ENCODE data around the gene PRKAG2.
A peak's percentile ranks its signal among the peaks of the same experiment; 100 is the strongest.

PRKAG2 gene

DNA sequence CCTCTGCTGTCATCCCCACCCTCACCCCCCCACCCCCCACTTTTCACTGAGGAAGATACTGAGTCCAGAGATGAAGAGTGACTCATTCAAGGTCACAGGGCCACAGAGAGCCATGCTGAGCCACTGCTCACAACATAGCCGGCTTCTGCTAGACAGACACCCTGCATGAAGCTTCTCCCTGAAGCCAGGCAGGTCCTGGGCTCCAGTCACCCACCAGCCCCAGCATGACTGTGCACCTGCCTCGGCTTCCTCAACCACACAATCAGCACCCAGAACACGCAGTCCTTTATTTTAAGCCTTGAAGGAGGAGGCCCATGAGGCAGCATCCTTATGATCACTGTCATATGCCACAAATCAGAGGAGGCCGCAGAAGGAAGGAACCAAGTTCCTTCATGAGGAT, 19.2 kb upstream of the PRKAG2 start:
- Mint-ChIP-seq H3K27ac (no peak overlapping the region), H3K9me3 (no peaks in the 10 kb centered on the region), H3K4me3 (no peak overlapping the region), H3K4me1 (ENCODE audit: low read depth) (peaks cover 14% of the 10 kb centered on the region), H3K36me3 (ENCODE audit: low read depth) (no peaks in the 10 kb centered on the region), H3K27me3 (peaks cover 53% of the 10 kb centered on the region)
- intact Hi-C loops (cut with micrococcal nuclease): no loop called here

DNA sequence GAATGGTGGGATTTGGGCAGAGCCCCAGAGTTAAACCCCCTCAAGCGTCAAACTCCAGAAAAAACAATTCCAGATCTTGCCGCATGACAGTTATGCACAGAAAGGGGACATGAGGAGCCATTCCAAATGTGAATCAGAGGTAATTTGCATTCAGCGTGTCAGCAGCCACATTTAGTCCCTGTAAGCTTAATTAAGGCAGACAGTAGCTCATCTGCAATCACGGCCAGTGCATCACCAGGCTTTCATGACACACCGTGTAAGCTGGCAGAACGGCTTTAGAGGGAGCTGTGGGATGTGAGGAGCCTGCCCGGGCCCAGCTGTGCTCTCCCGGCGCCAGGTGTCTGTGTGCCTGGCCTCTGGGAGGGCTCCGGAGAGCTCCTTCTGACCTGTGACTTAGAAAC, 18.7 kb upstream of the PRKAG2 start:
- no peak overlapping the region for H3K27ac Mint-ChIP-seq
- no peaks in the 10 kb centered on the region for H3K9me3 Mint-ChIP-seq
- peaks cover 17% of the 10 kb centered on the region for H3K4me1 Mint-ChIP-seq (ENCODE audit: low read depth)
- no peak overlapping the region for H3K4me3 Mint-ChIP-seq
- intact Hi-C loops (cut with micrococcal nuclease): no loop called here
- H3K27me3 Mint-ChIP-seq: peaks cover 55% of the 10 kb centered on the region
- no peaks in the 10 kb centered on the region for H3K36me3 Mint-ChIP-seq (ENCODE audit: low read depth)

GRCh38 chr7:151895008-151895630, 18.2 kb upstream of the PRKAG2 start:
- intact Hi-C loops (cut with micrococcal nuclease): no loop called here
- Mint-ChIP-seq H3K36me3 (ENCODE audit: low read depth) (no peaks in the 10 kb centered on the region), H3K27ac (no peak overlapping the region), H3K4me3 (no peak overlapping the region), H3K4me1 (ENCODE audit: low read depth) (peaks cover 18% of the 10 kb centered on the region), H3K9me3 (no peaks in the 10 kb centered on the region), H3K27me3 (peaks cover 53% of the 10 kb centered on the region)

GRCh38 chr7:151894111-151895007, 17.4 kb upstream of the PRKAG2 start:
- Mint-ChIP-seq H3K9me3 (no peaks in the 10 kb centered on the region), H3K36me3 (ENCODE audit: low read depth) (no peaks in the 10 kb centered on the region), H3K4me3 (no peak overlapping the region), H3K27ac (no peak overlapping the region), H3K4me1 (ENCODE audit: low read depth) (peaks cover 21% of the 10 kb centered on the region), H3K27me3 (peaks cover 47% of the 10 kb centered on the region)
- intact Hi-C loops (cut with micrococcal nuclease): no loop called here

DNA sequence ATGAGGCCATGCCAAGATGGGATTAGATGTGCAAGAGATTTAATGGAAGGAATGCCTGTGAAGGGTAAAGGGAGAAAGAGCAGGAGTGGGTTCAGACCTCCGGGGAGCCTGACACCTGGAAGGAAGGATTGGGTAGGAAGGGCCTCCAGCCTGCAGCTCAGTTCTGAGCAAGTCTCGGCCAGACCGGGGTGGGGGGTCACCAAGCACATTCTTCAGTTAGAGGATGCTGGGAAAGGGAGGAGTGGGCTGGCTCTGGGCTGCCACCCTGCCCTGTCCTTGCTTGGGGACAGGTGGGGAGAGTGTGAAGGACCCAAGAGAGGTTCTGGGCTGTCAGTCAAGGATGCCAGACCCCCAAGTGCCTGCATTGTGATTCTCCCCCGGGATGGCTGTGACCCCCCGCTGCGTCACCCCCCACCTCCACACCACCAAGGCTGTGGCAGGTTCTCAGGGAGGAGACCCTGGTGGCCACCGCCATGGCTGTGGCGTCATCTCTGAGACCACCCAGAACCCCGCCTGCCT, 16.5 kb upstream of the PRKAG2 start:
- Mint-ChIP-seq H3K27me3 (peaks cover 42% of the 10 kb centered on the region), H3K4me3 (no peak overlapping the region), H3K4me1 (ENCODE audit: low read depth) (peaks cover 23% of the 10 kb centered on the region), H3K27ac (no peak overlapping the region), H3K9me3 (no peaks in the 10 kb centered on the region), H3K36me3 (ENCODE audit: low read depth) (no peaks in the 10 kb centered on the region)
- intact Hi-C loops (cut with micrococcal nuclease): no loop called here

GRCh38 chr7:151891753-151892152, 14.8 kb upstream of the PRKAG2 start:
- no peak overlapping the region for H3K4me3 Mint-ChIP-seq
- H3K36me3 Mint-ChIP-seq (ENCODE audit: low read depth): no peaks in the 10 kb centered on the region
- peaks cover 30% of the 10 kb centered on the region for H3K27me3 Mint-ChIP-seq
- no peaks in the 10 kb centered on the region for H3K9me3 Mint-ChIP-seq
- intact Hi-C loops (cut with micrococcal nuclease): no loop called here
- H3K4me1 Mint-ChIP-seq (ENCODE audit: low read depth): peaks cover 26% of the 10 kb centered on the region
- no peak overlapping the region for H3K27ac Mint-ChIP-seq

DNA sequence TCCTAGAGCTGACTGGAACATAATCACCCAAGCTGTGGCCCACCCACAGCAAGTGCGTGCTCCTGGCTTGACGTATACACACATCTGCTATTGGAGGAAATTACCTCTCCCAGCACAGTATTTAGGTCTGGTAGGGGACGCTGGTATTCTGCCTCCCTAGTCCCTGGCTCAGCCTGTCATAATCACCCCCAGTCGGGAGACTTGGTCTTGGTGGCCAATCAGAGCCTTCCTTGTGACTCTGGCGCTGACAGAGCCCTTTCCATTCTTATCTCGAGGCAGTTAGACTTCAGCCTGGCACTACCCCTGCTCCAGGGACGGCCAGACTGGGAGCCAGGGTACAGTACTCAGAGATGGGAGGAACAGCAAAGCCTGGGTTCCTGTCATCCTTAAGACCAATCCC, 14.3 kb upstream of the PRKAG2 start:
- no peaks in the 10 kb centered on the region for H3K36me3 Mint-ChIP-seq (ENCODE audit: low read depth)

GRCh38 chr7:151890355-151891004, 13.6 kb upstream of the PRKAG2 start:
- intact Hi-C loops (cut with micrococcal nuclease): no loop called here
- H3K4me3 Mint-ChIP-seq: no peak overlapping the region
- H3K4me1 Mint-ChIP-seq (ENCODE audit: low read depth): peaks cover 19% of the 10 kb centered on the region
- H3K36me3 Mint-ChIP-seq (ENCODE audit: low read depth): no peaks in the 10 kb centered on the region
- H3K9me3 Mint-ChIP-seq: no peaks in the 10 kb centered on the region
- peaks cover 38% of the 10 kb centered on the region for H3K27me3 Mint-ChIP-seq
- peak overlapping the region; percentile 8 for H3K27ac Mint-ChIP-seq

More for the DNA sequence above, 14.3 kb upstream of the PRKAG2 start:
- peaks cover 32% of the 10 kb centered on the region for H3K27me3 Mint-ChIP-seq
- no peak overlapping the region for H3K4me3 Mint-ChIP-seq
- H3K4me1 Mint-ChIP-seq (ENCODE audit: low read depth): peaks cover 23% of the 10 kb centered on the region
- no peaks in the 10 kb centered on the region for H3K9me3 Mint-ChIP-seq
- H3K27ac Mint-ChIP-seq: no peak overlapping the region
- intact Hi-C loops (cut with micrococcal nuclease): no loop called here

- Mint-ChIP-seq H3K4me1 (ENCODE audit: low read depth) (peaks cover 19% of the 10 kb centered on the region), H3K36me3 (ENCODE audit: low read depth) (no peaks in the 10 kb centered on the region), H3K4me3 (no peak overlapping the region), H3K27ac (no peak overlapping the region), H3K27me3 (peaks cover 42% of the 10 kb centered on the region), H3K9me3 (no peaks in the 10 kb centered on the region)
- intact Hi-C loops (cut with micrococcal nuclease): no loop called here
Measured at GRCh38 chr7:151889406-151890354, 12.8 kb upstream of the PRKAG2 start.

- H3K9me3 Mint-ChIP-seq: no peaks in the 10 kb centered on the region
- intact Hi-C loops (cut with micrococcal nuclease): no loop called here
- H3K36me3 Mint-ChIP-seq (ENCODE audit: low read depth): no peaks in the 10 kb centered on the region
- peaks cover 19% of the 10 kb centered on the region for H3K4me1 Mint-ChIP-seq (ENCODE audit: low read depth)
- H3K4me3 Mint-ChIP-seq: no peak overlapping the region
- no peak overlapping the region for H3K27ac Mint-ChIP-seq
- peaks cover 30% of the 10 kb centered on the region for H3K27me3 Mint-ChIP-seq
Measured at GRCh38 chr7:151888079-151889067, 11.5 kb upstream of the PRKAG2 start.

DNA sequence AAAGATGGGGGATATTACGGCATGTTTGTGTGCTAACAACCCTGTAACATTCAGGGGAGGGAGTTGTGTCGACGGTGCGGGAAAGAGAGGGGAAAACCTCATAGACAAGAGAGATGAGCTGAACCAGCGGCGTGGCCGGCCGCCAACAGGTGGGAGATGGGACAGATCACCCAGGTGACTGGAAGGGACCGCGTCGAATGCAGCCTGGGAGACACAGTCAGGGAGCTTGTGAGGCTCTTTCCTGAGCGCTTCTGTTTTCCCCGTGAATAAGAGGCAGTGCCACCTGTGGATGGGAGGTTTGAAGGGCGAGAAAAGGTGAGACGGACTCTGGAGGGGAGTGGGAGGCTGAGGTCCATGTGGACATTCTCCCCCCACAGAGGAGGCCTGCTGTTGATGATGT, 9.9 kb upstream of the PRKAG2 start:
- H3K4me1 Mint-ChIP-seq (ENCODE audit: low read depth): peaks cover 24% of the 10 kb centered on the region
- no peaks in the 10 kb centered on the region for H3K36me3 Mint-ChIP-seq (ENCODE audit: low read depth)
- peaks cover 25% of the 10 kb centered on the region for H3K27me3 Mint-ChIP-seq
- no peak overlapping the region for H3K4me3 Mint-ChIP-seq
- no peaks in the 10 kb centered on the region for H3K9me3 Mint-ChIP-seq
- no peak overlapping the region for H3K27ac Mint-ChIP-seq
- intact Hi-C loops (cut with micrococcal nuclease): no loop called here

DNA sequence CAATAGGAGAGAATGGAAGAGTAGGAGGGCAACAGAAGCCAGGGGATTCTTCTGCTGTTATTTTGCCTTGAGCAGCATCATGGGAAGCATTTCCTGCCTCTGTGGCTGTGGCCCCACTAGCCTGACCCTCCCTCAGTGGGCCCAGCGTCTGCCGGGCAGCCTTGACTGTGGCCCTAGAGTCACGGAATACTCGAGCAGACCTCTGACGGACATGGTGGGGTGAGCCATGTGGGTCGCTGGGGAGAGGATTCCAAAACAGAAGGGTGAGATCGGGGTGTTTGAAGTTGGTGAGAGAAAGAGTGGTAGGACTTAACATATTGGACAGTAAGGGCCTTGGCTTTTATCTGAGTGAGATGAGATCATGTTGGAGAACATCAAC, 8.3 kb upstream of the PRKAG2 start:
- H3K36me3 Mint-ChIP-seq (ENCODE audit: low read depth): no peaks in the 10 kb centered on the region
- no peak overlapping the region for H3K4me3 Mint-ChIP-seq
- no peak overlapping the region for H3K27ac Mint-ChIP-seq
- peaks cover 17% of the 10 kb centered on the region for H3K4me1 Mint-ChIP-seq (ENCODE audit: low read depth)
- peaks cover 16% of the 10 kb centered on the region for H3K27me3 Mint-ChIP-seq
- intact Hi-C loops (cut with micrococcal nuclease): loop anchor here (2.0 kb wide), 1 partner anchor 32 kb away; no protein-coding TSS in a partner anchor
- no peaks in the 10 kb centered on the region for H3K9me3 Mint-ChIP-seq

All from dendritic cell treated with granulocyte-macrophage colony-stimulating factor and Interleukin-4, amounts not matched to agents 40 ng/mL and 50 ng/mL, for 4 days (primary cell).